Measurements from ENCODE around the gene MYL7. TPM values are rescaled to one million over a fixed set of nuclear protein-coding genes. Genes with fewer than 3 reads are reported as not detected.
A peak's percentile ranks its signal among the peaks of the same experiment; 100 is the strongest.
"Not testable (repeated sequence)": the region's sequence is repeated elsewhere in the genome, so short reads cannot be mapped to it uniquely, and the experiment has no call there.

MYL7 gene
- total RNA-seq, 2 donors from 2014 or later, result not detected

DNA sequence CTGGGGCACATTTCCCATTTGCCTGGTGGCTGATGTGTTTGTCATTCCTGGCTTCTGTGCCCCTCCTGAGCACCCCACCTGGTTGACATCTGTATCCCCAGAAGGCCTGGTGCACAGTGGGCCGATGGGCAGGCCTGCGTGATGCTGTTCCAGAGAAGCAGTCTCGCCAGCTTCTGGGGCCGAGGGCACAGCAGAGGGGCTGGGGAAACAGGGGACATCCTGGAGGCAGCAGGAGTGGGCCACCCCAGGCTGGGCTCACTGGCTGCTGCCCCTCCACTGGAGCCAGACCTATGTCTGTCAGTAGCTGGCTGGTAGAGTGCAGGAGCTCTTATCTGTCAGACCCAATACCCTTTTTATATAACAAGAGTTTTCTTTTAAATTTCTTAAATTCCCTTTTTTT lies 896 bp upstream of the MYL7 start:
- Mint-ChIP-seq H3K9me3 (no peaks in the 10 kb centered on the region), H3K27me3 (peaks cover 0 to 6% of the 10 kb centered on the region in 2 donors), H3K27ac (no peak overlapping the region), H3K36me3 (no peaks in the 10 kb centered on the region), H3K4me1 (ENCODE audit: low read depth in 2 of 2) (no peaks in the 10 kb centered on the region), H3K4me3 (no peak overlapping the region)
- ATAC-seq (no peak), DNase-seq (ENCODE audit: low spot score) (no peak)

- Mint-ChIP-seq H3K9me3 (no peaks in the 10 kb centered on the region), H3K27ac (no peak overlapping the region), H3K27me3 (peaks cover 0 to 6% of the 10 kb centered on the region in 2 donors), H3K4me3 (no peak overlapping the region), H3K4me1 (ENCODE audit: low read depth in 2 of 2) (no peaks in the 10 kb centered on the region), H3K36me3 (no peaks in the 10 kb centered on the region)
- ATAC-seq, result no peak
- no peak for DNase-seq (ENCODE audit: low spot score)
These were observed 791 bp downstream of the MYL7 start for GRCh38 chr7:44140341-44140740.

- H3K27ac Mint-ChIP-seq, result no peak overlapping the region
- no peaks in the 10 kb centered on the region for H3K9me3 Mint-ChIP-seq
- H3K4me3 Mint-ChIP-seq, result no peak overlapping the region
- peaks cover 0 to 3% of the 10 kb centered on the region in 2 donors for H3K27me3 Mint-ChIP-seq
- H3K4me1 Mint-ChIP-seq (ENCODE audit: low read depth in 2 of 2), result no peaks in the 10 kb centered on the region
- DNase-seq (ENCODE audit: low spot score) (no peak), ATAC-seq (no peak)
- no peaks in the 10 kb centered on the region for H3K36me3 Mint-ChIP-seq
These were observed 1.7 kb downstream of the MYL7 start for GRCh38 chr7:44139311-44140010.

DNA sequence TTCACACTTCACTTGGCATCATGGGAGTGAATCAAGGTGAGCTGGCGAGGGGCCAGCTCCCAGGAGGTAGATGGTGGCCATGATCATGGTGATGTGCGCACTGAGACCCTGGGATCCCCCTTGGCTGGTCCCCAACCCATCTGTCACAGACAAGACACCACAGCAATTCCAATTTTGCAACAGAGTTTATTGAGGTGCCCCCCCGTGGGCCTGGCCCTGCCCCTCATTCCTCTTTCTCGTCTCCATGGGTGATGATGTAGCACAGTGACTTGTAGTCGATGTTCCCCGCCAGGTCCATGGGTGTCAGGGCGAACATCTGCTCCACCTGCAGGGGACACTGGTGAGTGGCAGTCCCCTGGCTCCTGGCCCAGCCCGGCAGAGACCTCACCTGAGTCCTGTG lies 2.4 kb downstream of the MYL7 start:
- Mint-ChIP-seq H3K9me3 (no peaks in the 10 kb centered on the region), H3K4me1 (ENCODE audit: low read depth in 2 of 2) (no peaks in the 10 kb centered on the region), H3K27ac (no peak overlapping the region), H3K27me3 (peaks cover 0 to 3% of the 10 kb centered on the region in 2 donors), H3K36me3 (no peaks in the 10 kb centered on the region), H3K4me3 (no peak overlapping the region)
- no peak for ATAC-seq
- DNase-seq (ENCODE audit: low spot score), result no peak

GRCh38 chr7:44136731-44137130 lies 4.4 kb downstream of the MYL7 start:
- no peaks in the 10 kb centered on the region for H3K36me3 Mint-ChIP-seq
- peaks cover 0 to 5% of the 10 kb centered on the region in 2 donors for H3K27me3 Mint-ChIP-seq
- H3K9me3 Mint-ChIP-seq, result no peaks in the 10 kb centered on the region
- no peak overlapping the region for H3K27ac Mint-ChIP-seq
- no peak for DNase-seq (ENCODE audit: low spot score)
- ATAC-seq, result no peak
- H3K4me3 Mint-ChIP-seq, result no peak overlapping the region
- no peaks in the 10 kb centered on the region for H3K4me1 Mint-ChIP-seq (ENCODE audit: low read depth in 2 of 2)

DNA sequence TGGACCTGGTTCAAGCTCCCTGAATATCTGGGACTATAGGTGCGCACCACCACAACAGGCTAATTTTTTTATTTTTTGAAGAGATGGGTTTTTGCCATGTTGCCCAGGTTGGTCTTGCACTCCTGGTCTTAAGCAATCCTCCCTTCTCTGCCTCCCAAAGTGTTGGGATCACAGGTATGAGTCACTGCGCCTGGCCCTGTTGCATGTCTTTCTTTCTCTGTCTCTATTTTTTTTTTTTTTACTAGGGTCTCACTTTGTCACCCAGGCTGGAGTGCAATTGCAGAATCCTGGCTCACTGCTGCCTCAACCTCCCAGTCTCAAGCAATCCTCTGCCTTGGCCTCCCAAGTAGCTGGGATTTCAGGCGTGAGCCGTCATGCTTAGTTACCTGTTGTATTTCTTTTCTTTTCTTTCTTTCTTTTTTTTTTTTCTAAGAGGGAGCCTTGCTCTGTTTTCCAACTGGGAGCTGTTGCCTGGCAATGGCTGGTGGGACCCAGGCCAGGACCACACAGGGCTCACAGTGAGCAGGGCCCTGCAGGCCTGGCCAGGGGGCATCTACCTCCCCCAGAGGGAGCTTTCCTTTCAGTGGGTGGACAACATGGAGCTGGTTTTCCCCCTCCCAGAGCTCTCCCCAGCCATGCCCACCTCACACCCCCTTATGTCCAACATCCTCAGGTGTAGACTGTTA lies 6.0 kb downstream of the MYL7 start:
- H3K27me3 Mint-ChIP-seq, result peaks cover 0 to 5% of the 10 kb centered on the region in 2 donors

DNA sequence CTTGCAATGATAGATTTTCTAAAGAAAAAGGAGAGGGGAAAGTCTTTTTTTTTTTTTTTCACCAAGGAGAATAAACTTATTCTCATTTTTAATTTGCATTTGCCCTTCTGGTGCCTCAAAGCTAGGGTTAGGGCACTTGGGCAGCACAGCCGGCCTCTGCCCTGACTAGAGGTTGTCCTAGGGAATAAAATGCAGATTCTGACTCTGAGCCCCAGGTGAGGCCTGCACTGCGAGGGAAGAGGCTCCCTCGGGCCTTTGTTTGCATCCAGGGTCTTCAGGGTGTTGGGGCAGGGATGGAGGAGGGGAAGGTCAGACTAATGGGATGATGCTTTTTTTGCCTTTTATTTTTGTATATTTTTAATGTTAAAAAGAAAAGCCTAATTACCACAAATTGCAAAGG lies 7.8 kb downstream of the MYL7 start:
- Mint-ChIP-seq H3K9me3 (no peaks in the 10 kb centered on the region), H3K27me3 (peaks cover 0 to 2% of the 10 kb centered on the region in 2 donors), H3K4me1 (ENCODE audit: low read depth in 2 of 2) (no peaks in the 10 kb centered on the region), H3K36me3 (no peaks in the 10 kb centered on the region), H3K4me3 (no peak overlapping the region), H3K27ac (no peak overlapping the region)
- ATAC-seq, result no peak
- DNase-seq (ENCODE audit: low spot score), result no peak

More for the DNA sequence above, 6.0 kb downstream of the MYL7 start:
- DNase-seq (ENCODE audit: low spot score) (no peak), ATAC-seq (no peak)
- Mint-ChIP-seq H3K36me3 (no peaks in the 10 kb centered on the region), H3K4me3 (no peak overlapping the region), H3K27ac (no peak overlapping the region), H3K4me1 (ENCODE audit: low read depth in 2 of 2) (no peaks in the 10 kb centered on the region), H3K9me3 (no peaks in the 10 kb centered on the region)

DNA sequence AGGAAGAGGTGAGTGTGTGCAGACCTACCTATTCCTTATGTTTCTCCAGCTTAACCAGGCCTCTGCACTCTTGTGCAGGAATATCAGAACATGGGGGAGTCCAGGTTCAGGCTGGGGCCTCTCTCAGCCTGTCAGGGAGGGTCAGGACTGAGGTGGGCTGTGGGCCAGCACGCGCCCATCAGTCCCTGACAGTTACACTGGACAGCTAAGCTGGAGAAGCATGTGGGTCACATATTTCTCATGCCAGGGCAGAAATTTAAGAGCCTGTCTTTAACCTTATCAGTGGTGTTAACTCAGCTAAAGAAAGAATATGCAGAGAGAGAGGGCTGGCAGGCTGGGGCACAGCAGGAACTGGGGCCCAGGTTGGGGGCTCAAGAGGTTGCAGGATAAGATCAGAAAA lies 9.1 kb downstream of the MYL7 start:
- ATAC-seq, result no peak
- Mint-ChIP-seq H3K9me3 (no peaks in the 10 kb centered on the region), H3K27ac (no peak overlapping the region), H3K27me3 (peaks cover 0 to 2% of the 10 kb centered on the region in 2 donors), H3K4me1 (ENCODE audit: low read depth in 2 of 2) (no peaks in the 10 kb centered on the region), H3K4me3 (no peak overlapping the region), H3K36me3 (no peaks in the 10 kb centered on the region)
- DNase-seq (ENCODE audit: low spot score), result no peak

GRCh38 chr7:44131173-44132029 lies 9.7 kb downstream of the MYL7 start:
- Mint-ChIP-seq H3K9me3 (no peaks in the 10 kb centered on the region), H3K4me1 (ENCODE audit: low read depth in 2 of 2) (no peaks in the 10 kb centered on the region), H3K36me3 (no peaks in the 10 kb centered on the region), H3K4me3 (no peak overlapping the region), H3K27ac (no peak overlapping the region), H3K27me3 (peaks cover 0 to 2% of the 10 kb centered on the region in 2 donors)
- DNase-seq (ENCODE audit: low spot score), result no peak
- peak; percentile 22 to 46 for ATAC-seq

GRCh38 chr7:44128721-44129582 lies 12.2 kb downstream of the MYL7 start:
- Mint-ChIP-seq H3K4me3 (no peak overlapping the region), H3K4me1 (ENCODE audit: low read depth in 2 of 2) (peaks cover 3 to 5% of the 10 kb centered on the region in 2 donors), H3K27me3 (peaks cover 0 to 2% of the 10 kb centered on the region in 2 donors), H3K36me3 (no peaks in the 10 kb centered on the region), H3K27ac (no peak overlapping the region), H3K9me3 (no peaks in the 10 kb centered on the region)
- DNase-seq (ENCODE audit: low spot score), result no peak
- ATAC-seq, result peak in 1 of 2 donors; percentile 17

DNA sequence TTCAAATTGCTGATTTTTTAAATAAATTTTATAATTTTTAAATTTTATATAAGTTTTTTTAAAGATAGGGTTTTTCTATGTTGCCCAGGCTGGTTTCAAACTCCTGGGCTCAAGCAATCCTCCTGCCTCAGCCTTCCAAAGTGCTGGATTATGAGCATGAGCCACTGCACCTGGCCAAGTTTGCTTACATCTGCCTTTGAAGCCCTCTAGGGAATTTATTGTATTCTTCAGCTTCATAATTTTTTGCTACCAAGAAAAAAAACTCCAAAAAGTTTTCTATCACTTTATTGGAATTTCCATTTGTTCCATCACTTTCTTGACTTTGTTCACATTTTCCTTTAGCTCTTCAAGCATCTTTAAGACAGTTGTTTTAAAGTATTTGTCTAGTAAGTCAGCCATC lies 14.0 kb downstream of the MYL7 start:
- Mint-ChIP-seq H3K9me3 (no peaks in the 10 kb centered on the region), H3K27ac (no peak overlapping the region), H3K4me3 (no peak overlapping the region), H3K27me3 (peaks cover 0 to 2% of the 10 kb centered on the region in 2 donors), H3K4me1 (ENCODE audit: low read depth in 2 of 2) (peaks cover 8 to 14% of the 10 kb centered on the region in 2 donors), H3K36me3 (no peaks in the 10 kb centered on the region)
- DNase-seq (ENCODE audit: low spot score) (no peak), ATAC-seq (no peak)

- H3K27ac Mint-ChIP-seq, result not testable (repeated sequence)
These were observed 14.6 kb downstream of the MYL7 start for GRCh38 chr7:44126574-44126973.

DNA sequence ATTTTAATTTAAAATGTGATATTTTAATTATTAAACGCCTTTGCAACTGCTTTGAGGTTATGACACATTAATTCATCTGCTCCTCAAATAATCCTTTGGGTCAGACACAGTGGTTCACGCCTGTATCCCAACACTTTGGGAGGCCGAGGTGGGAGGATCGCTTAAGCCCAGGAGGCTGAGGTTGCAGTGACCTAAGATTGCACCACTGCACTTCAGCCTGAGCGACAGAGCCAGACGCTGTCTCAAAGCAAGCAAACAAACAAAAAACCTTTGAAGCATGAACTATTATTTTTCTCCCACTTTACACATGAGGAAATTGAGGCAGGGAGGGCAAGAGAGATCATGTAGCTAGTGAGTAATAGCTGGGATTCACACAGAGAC lies 16.3 kb downstream of the MYL7 start:
- no peaks in the 10 kb centered on the region for H3K9me3 Mint-ChIP-seq
- H3K4me3 Mint-ChIP-seq, result peak overlapping the region; percentile 91
- ATAC-seq, result no peak
- H3K4me1 Mint-ChIP-seq (ENCODE audit: low read depth in 2 of 2), result peaks cover 12 to 25% of the 10 kb centered on the region in 2 donors
- no peak overlapping the region for H3K27ac Mint-ChIP-seq
- no peak for DNase-seq (ENCODE audit: low spot score)
- peaks cover 10% of the 10 kb centered on the region for H3K36me3 Mint-ChIP-seq
- H3K27me3 Mint-ChIP-seq, result no peaks in the 10 kb centered on the region

More at GRCh38 chr7:44126574-44126973, 14.6 kb downstream of the MYL7 start:
- H3K4me1 Mint-ChIP-seq (ENCODE audit: low read depth in 2 of 2), result peaks cover 8 to 14% of the 10 kb centered on the region in 2 donors
- H3K9me3 Mint-ChIP-seq; H3K4me3 Mint-ChIP-seq; DNase-seq (ENCODE audit: low spot score); H3K36me3 Mint-ChIP-seq; ATAC-seq; H3K27me3 Mint-ChIP-seq: not testable (repeated sequence)
